OCI-LY3 (cell line): ENCODE results near the gene H1-8.

Experiments
- H2AFZ ChIP-seq: fragments of 200-600, 300-600 bp; shearing (Covaris generic); 2 replicates; pipeline ENCODE4 v1.6.0; 2014; ENCODE audit warnings: antibody characterized with exemption, low read depth, low read length
- H3K27ac ChIP-seq: fragments of 200-600, 300-600 bp; sonication (generic); 2 replicates; pipeline ENCODE4 v1.5.1; 2014; ENCODE audit warnings: mild to moderate bottlenecking, low read length, moderate library complexity, mixed read lengths
- H3K27me3 ChIP-seq: fragments of 200-600, 300-600 bp; sonication (generic); 2 replicates; pipeline ENCODE4 v1.6.1; 2014; ENCODE audit warnings: low read depth, low read length, mixed read lengths
- H3K36me3 ChIP-seq: fragments of 200-600, 300-600 bp; sonication (generic); replicated peaks from 2 replicates; pipeline ENCODE3; 2014; ENCODE audit warnings: low read depth, low read length, mixed read lengths
- H3K4me1 ChIP-seq: fragments of 300-600, 200-600 bp; sonication (generic); 2 replicates; pipeline ENCODE4 v1.6.1; 2014; ENCODE audit warnings: low read length, mixed read lengths
- H3K4me2 ChIP-seq: fragments of 200-600, 300-600 bp; sonication (generic); 2 replicates; pipeline ENCODE4 v1.6.1; 2014; ENCODE audit warnings: low read length, mixed read lengths
- H3K4me3 ChIP-seq: fragments of 300-600, 200-600 bp; sonication (generic); 2 replicates; pipeline ENCODE4 v1.5.1; 2014; ENCODE audit warnings: antibody characterized with exemption, mild to moderate bottlenecking, low read length, moderate library complexity
- H3K79me2 ChIP-seq: fragments of 300-600, 200-600 bp; shearing (Covaris generic); 2 replicates; pipeline ENCODE4 v1.6.1; 2014; ENCODE audit warnings: mild to moderate bottlenecking, low read length, mixed read lengths
- H3K9ac ChIP-seq: fragments of 300-600, 200-600 bp; shearing (Covaris generic); 2 replicates; pipeline ENCODE4 v1.6.0; 2014; ENCODE audit warnings: mild to moderate bottlenecking, low read length, moderate library complexity
- H3K9me3 ChIP-seq: fragments of 200-600, 300-600 bp; shearing (Covaris generic); 2 replicates; pipeline ENCODE4 v1.6.1; 2014; ENCODE audit warnings: low read length, mixed read lengths; ENCODE audit not compliant: insufficient read depth
- H4K20me1 ChIP-seq: fragments of 200-600, 300-600 bp; sonication (generic); 2 replicates; pipeline ENCODE4 v1.6.1; 2016; ENCODE audit warnings: low read length, mixed read lengths; ENCODE audit not compliant: insufficient read depth
- EZH2phosphoT487 ChIP-seq: fragments of 200-600 bp; shearing (Covaris generic); IDR thresholded peaks from 2 replicates; pipeline ENCODE4 v1.6.1; 2018; ENCODE audit warnings: antibody characterized with exemption, mixed run types, low read depth
- TF ChIP-seq, protein P1 (sequence below): fragments of 200-600, 300-600 bp; sonication (generic); IDR thresholded peaks from 2 replicates; pipeline ENCODE4 v1.5.1; 2014; ENCODE audit warnings: antibody characterized with exemption, low read length, low read depth

The H1-8 gene

DNA sequence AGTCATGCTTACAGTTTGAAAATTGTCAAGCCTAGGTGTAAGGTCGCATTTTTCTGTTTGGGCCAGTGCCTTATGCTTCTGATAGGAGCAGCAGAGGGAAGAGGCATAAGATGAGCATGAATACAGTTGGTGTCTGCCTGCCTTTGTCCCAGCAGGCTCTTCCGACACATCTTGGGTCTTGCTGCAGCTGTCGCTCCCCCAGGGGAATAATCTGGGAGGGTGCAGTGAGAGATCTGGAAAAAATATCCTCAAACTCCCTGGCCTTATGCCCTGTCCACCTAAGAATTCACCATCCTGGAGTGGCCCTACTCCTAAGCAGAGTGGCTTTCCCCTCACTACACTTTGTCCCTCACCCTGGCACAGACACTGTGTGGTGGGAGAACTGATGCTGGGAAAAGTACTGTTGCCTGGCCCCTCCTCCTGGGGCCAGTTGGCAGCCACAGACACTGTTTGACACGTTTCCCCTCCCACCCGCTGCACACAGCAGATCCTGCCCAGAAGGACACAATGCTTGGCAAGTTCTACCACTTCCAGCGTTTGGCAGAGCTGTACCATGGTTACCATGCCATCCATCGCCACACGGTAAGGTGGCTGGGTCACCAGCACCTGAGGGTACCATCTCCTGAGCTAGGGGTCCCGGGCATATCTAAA lies 35.7 kb upstream of the H1-8 start:
- Histone ChIP-seq H3K27ac (no peak overlapping the region), H3K36me3 (no peaks in the 10 kb centered on the region), H3K9ac (no peak overlapping the region), H2AFZ (no peak overlapping the region), H3K4me3 (no peak overlapping the region), H4K20me1 (no peaks in the 10 kb centered on the region), H3K4me2 (no peak overlapping the region), H3K79me2 (no peaks in the 10 kb centered on the region), H3K27me3 (no peaks in the 10 kb centered on the region), H3K4me1 (no peaks in the 10 kb centered on the region), H3K9me3 (no peaks in the 10 kb centered on the region)
- no peak for TF ChIP-seq EZH2phosphoT487
- TF ChIP-seq, protein P1, sequence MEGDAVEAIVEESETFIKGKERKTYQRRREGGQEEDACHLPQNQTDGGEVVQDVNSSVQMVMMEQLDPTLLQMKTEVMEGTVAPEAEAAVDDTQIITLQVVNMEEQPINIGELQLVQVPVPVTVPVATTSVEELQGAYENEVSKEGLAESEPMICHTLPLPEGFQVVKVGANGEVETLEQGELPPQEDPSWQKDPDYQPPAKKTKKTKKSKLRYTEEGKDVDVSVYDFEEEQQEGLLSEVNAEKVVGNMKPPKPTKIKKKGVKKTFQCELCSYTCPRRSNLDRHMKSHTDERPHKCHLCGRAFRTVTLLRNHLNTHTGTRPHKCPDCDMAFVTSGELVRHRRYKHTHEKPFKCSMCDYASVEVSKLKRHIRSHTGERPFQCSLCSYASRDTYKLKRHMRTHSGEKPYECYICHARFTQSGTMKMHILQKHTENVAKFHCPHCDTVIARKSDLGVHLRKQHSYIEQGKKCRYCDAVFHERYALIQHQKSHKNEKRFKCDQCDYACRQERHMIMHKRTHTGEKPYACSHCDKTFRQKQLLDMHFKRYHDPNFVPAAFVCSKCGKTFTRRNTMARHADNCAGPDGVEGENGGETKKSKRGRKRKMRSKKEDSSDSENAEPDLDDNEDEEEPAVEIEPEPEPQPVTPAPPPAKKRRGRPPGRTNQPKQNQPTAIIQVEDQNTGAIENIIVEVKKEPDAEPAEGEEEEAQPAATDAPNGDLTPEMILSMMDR = no peak

DNA sequence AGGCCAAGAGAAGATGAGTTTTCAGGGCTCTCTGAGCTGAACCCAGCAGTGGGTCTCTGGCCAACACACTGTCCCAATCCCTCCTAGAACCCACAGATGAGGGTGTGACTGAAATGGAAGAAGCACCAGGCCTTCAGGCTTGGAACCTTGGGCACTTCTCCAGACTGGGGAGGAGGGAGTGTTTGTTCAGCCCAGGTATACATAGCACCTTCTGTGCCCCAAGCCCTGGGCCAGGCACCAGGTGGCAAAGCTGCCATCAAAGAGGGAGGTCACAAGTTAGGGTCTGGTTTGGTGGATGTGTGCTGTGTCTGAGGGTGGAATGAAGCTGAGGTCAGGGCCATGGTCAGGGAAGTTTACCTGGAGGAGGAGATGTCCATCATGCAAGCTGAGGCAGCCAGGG lies 30.4 kb upstream of the H1-8 start:
- H3K4me3 ChIP-seq = no peak overlapping the region
- H3K79me2 ChIP-seq = no peaks in the 10 kb centered on the region
- TF ChIP-seq, protein P1 = no peak
- no peak for TF ChIP-seq EZH2phosphoT487
- no peak overlapping the region for H2AFZ ChIP-seq
- H3K9ac ChIP-seq = no peak overlapping the region
- H4K20me1 ChIP-seq = no peaks in the 10 kb centered on the region
- no peak overlapping the region for H3K27ac ChIP-seq
- H3K4me2 ChIP-seq = no peak overlapping the region
- no peaks in the 10 kb centered on the region for H3K27me3 ChIP-seq
- H3K36me3 ChIP-seq = no peaks in the 10 kb centered on the region
- H3K9me3 ChIP-seq = no peaks in the 10 kb centered on the region
- no peaks in the 10 kb centered on the region for H3K4me1 ChIP-seq

DNA sequence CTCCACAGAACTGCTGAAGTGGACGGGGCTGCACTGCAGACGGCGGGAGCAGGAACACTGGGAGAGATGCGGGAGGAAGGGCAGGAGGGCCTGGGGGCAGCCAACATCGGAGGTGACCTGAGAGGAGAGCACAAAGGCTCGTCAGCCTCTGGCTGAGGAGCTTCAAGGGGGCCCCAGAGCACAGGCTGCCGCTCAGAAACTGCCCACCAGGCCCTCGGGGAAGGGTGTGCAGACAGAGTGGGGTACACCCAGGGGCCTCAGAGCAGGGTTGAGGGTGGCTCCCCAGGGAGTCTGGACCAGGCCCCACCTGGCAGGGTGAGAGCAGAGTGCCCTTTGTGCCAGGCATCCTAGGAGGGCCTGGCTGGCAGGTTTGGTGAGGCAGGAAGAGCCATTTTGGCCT lies 29.3 kb upstream of the H1-8 start:
- Histone ChIP-seq H3K9ac (no peak overlapping the region), H3K27me3 (no peaks in the 10 kb centered on the region), H4K20me1 (no peaks in the 10 kb centered on the region), H3K79me2 (no peaks in the 10 kb centered on the region), H2AFZ (no peak overlapping the region), H3K27ac (no peak overlapping the region), H3K9me3 (no peaks in the 10 kb centered on the region), H3K4me3 (no peak overlapping the region), H3K36me3 (no peaks in the 10 kb centered on the region), H3K4me1 (no peaks in the 10 kb centered on the region), H3K4me2 (no peak overlapping the region)
- TF ChIP-seq, protein P1 = no peak
- TF ChIP-seq EZH2phosphoT487 = no peak

DNA sequence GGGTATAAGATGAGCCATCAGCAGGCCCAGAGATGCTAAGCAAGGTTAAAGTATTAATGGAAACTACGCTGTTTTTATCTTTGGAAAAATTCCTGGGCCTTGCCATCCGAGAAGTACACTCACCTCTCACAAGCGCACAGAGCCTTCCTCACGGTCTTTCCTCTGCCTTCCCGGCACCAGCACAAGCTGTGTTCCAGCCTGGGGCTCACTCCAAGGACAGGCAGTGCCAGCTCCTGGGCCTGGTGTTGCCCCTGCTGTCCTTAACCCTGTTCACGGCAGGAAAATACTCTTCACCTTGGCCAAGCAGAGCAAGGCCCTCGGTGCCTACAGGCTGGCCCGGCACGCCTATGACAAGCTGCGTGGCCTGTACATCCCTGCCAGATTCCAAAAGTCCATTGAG lies 28.9 kb upstream of the H1-8 start:
- no peak overlapping the region for H3K9ac ChIP-seq
- no peaks in the 10 kb centered on the region for H3K36me3 ChIP-seq
- H3K4me1 ChIP-seq = no peaks in the 10 kb centered on the region
- no peak overlapping the region for H2AFZ ChIP-seq
- no peak overlapping the region for H3K27ac ChIP-seq
- H3K9me3 ChIP-seq = no peaks in the 10 kb centered on the region
- no peak overlapping the region for H3K4me2 ChIP-seq
- TF ChIP-seq, protein P1 = no peak
- no peak for TF ChIP-seq EZH2phosphoT487
- H4K20me1 ChIP-seq = no peaks in the 10 kb centered on the region
- no peaks in the 10 kb centered on the region for H3K79me2 ChIP-seq
- no peak overlapping the region for H3K4me3 ChIP-seq
- H3K27me3 ChIP-seq = no peaks in the 10 kb centered on the region
